Panc1 (cell line): ENCODE results near the gene FBLN2. TPM values are rescaled to one million over a fixed set of nuclear protein-coding genes. Genes with fewer than 3 reads are reported as not detected.

Experiments used
- ATAC-seq: fragments of 200-7000 bp; cut with Tn5 transposase; 2 replicates; pipeline ENCODE4 v1.9.1; 2020; ENCODE audit warnings: mild to moderate bottlenecking, moderate library complexity
- BruUV-seq: library from RNA; stranded (reverse); fragments of 400-500 nt; replicated peaks from 2 replicates; lab custom pipeline; 2021; lab: Mats Ljungman, UMichigan
- CTCF ChIA-PET: fragments of 300-600 bp; sonication (Branson Sonifier 250); formaldehyde crosslinking; loops from one replicate; lab custom pipeline; 2022; ENCODE audit warnings: antibody characterized with exemption; lab: Charles Lee
- POLR2A ChIA-PET: fragments of 300-600 bp; sonication (Branson Sonifier 250); formaldehyde crosslinking; loops from one replicate; lab custom pipeline; 2022; ENCODE audit warnings: antibody characterized with exemption; lab: Charles Lee
- DNase-seq: peaks from one replicate; pipeline ENCODE4 v3.0.0-alpha.2; 2010; ENCODE audit warnings: low read depth, low spot score
- H3K27ac ChIP-seq: 2 replicates; pipeline ENCODE4 v1.5.1; 2011; ENCODE audit warnings: mild to moderate bottlenecking, low read length, inconsistent platforms
- H3K27me3 ChIP-seq: fragments of 200-500 bp; sonication (Bioruptor generic); 2 replicates; pipeline ENCODE4 v1.6.0; 2014; ENCODE audit warnings: low read length, inconsistent platforms; ENCODE audit not compliant: control insufficient read depth, insufficient read depth
- H3K36me3 ChIP-seq: fragments of 200-500 bp; sonication (Bioruptor generic); 2 replicates; pipeline ENCODE4 v1.5.1; 2014; ENCODE audit warnings: inconsistent platforms, mild to moderate bottlenecking, low read length, moderate library complexity; ENCODE audit not compliant: control insufficient read depth, insufficient read depth
- H3K4me1 ChIP-seq: 2 replicates; pipeline ENCODE4 v1.5.1; 2011; ENCODE audit warnings: inconsistent platforms, mild to moderate bottlenecking, low read length, moderate library complexity; ENCODE audit not compliant: control insufficient read depth, insufficient read depth
- H3K4me3 ChIP-seq, 2 experiments: 2 replicates each; pipeline ENCODE4 v1.5.1; 2011 to 2012; ENCODE audit warnings: low read depth in 2 of 2, low read length in 2 of 2, mild to moderate bottlenecking in 2 of 2, inconsistent platforms in 1 of 2, moderate library complexity in 1 of 2
- H3K9me3 ChIP-seq: fragments of 200-500 bp; sonication (Bioruptor generic); 2 replicates; pipeline ENCODE4 v1.5.1; 2014; ENCODE audit warnings: low read depth, mild to moderate bottlenecking, inconsistent platforms, low read length, moderate library complexity; ENCODE audit not compliant: control insufficient read depth, insufficient read depth
- CTCF ChIP-seq: fragments of 450-650 bp; IDR thresholded peaks from 2 replicates; pipeline ENCODE4 v1.5.1; 2017; ENCODE audit warnings: mild to moderate bottlenecking
- POLR2AphosphoS5 ChIP-seq: IDR thresholded peaks from 2 replicates; pipeline ENCODE4 v1.6.1; 2012; ENCODE audit warnings: mild to moderate bottlenecking, low read depth, low read length, moderate library complexity
- REST ChIP-seq, 2 experiments: IDR thresholded peaks; 2 replicates each; pipeline ENCODE4 v1.6.1; 2011 to 2012; ENCODE audit warnings: low read depth in 2 of 2, control low read depth in 1 of 2, low read length in 1 of 2, mild to moderate bottlenecking in 1 of 2, moderate library complexity in 1 of 2; ENCODE audit not compliant: insufficient read depth in 1 of 2
- SIN3A ChIP-seq: IDR thresholded peaks from 2 replicates; pipeline ENCODE4 v1.6.1; 2012; ENCODE audit warnings: low read depth, mild to moderate bottlenecking, low read length, moderate library complexity, borderline replicate concordance; ENCODE audit not compliant: insufficient read depth
- TCF7L2 ChIP-seq: IDR thresholded peaks from 2 replicates; pipeline ENCODE4 v1.6.1; 2011; ENCODE audit warnings: mild to moderate bottlenecking, low read depth, low read length, inconsistent platforms
- in situ Hi-C: cut with HindIII; loops from 2 replicates; pipeline ENCODE4 v1.10.0; 2016; ENCODE audit warnings: low sequenced_read_pairs, low pct_unique_long_range_greater_than_20kb
- intact Hi-C: fragments of 100-400 bp; cut with micrococcal nuclease; formaldehyde crosslinking; loops from one replicate; pipeline ENCODE4 v1.10.0; 2022; ENCODE audit not compliant: unreplicated experiment
- total RNA-seq: library from RNA; stranded (reverse); gene quantifications from one replicate; pipeline ENCODE4 v1.2.1, GENCODE V29; 2021; ENCODE audit not compliant: unreplicated experiment

The FBLN2 gene
- total RNA-seq, 1 experiment from 2014 or later = 0.44 TPM

- H3K4me1 ChIP-seq = no peaks in the 10 kb centered on the region
- intact Hi-C loops (no loop called here), in situ Hi-C loops (no loop called here)
- no peaks in the 10 kb centered on the region for H3K36me3 ChIP-seq
- DNase-seq (no peak), ATAC-seq (no peak)
- CTCF ChIA-PET = no interaction called here
- no peak overlapping the region for H3K27ac ChIP-seq
- H3K27me3 ChIP-seq = no peaks in the 10 kb centered on the region
- H3K9me3 ChIP-seq = no peaks in the 10 kb centered on the region
- POLR2A ChIA-PET = no interaction called here
- H3K4me3 ChIP-seq = no peak overlapping the region
- BruUV-seq = no TSS peak
- TF ChIP-seq CTCF (no peak), POLR2AphosphoS5 (no peak), REST (IDR thresholded peaks at IDR 0.05; ENCODE audit: insufficient read depth in 1 of 2, low read depth in 2 of 2, low read length in 1 of 2) (no peak), SIN3A (no peak), TCF7L2 (no peak)
Measured at GRCh38 chr3:13549623-13550422, 898 bp downstream of the FBLN2 start.

GRCh38 chr3:13550423-13550690 is 1.4 kb downstream of the FBLN2 start:
- POLR2A ChIA-PET = no interaction called here
- TF ChIP-seq REST (IDR thresholded peaks at IDR 0.05; ENCODE audit: insufficient read depth in 1 of 2, low read depth in 2 of 2, low read length in 1 of 2) (no peak), TCF7L2 (no peak), CTCF (no peak), POLR2AphosphoS5 (no peak), SIN3A (no peak)
- Histone ChIP-seq H3K27me3 (no peaks in the 10 kb centered on the region), H3K27ac (no peak overlapping the region), H3K4me3 (no peak overlapping the region), H3K36me3 (no peaks in the 10 kb centered on the region), H3K9me3 (no peaks in the 10 kb centered on the region), H3K4me1 (no peaks in the 10 kb centered on the region)
- CTCF ChIA-PET = no interaction called here
- no peak for DNase-seq
- ATAC-seq = no peak
- in situ Hi-C loops = no loop called here
- intact Hi-C loops = no loop called here
- no TSS peak for BruUV-seq
